Panc1 (cell line): ENCODE data around the gene FAM240A. TPM values are rescaled to one million over a fixed set of nuclear protein-coding genes. Genes with fewer than 3 reads are reported as not detected.

ENCODE experiments used
- ATAC-seq: fragments of 200-7000 bp; cut with Tn5 transposase; 2 replicates; pipeline ENCODE4 v1.9.1; 2020; ENCODE audit warnings: mild to moderate bottlenecking, moderate library complexity
- BruUV-seq: library from RNA; stranded (reverse); fragments of 400-500 nt; replicated peaks from 2 replicates; lab custom pipeline; 2021; lab: Mats Ljungman, UMichigan
- CTCF ChIA-PET: fragments of 300-600 bp; sonication (Branson Sonifier 250); formaldehyde crosslinking; loops from one replicate; lab custom pipeline; 2022; ENCODE audit warnings: antibody characterized with exemption; lab: Charles Lee
- POLR2A ChIA-PET: fragments of 300-600 bp; sonication (Branson Sonifier 250); formaldehyde crosslinking; loops from one replicate; lab custom pipeline; 2022; ENCODE audit warnings: antibody characterized with exemption; lab: Charles Lee
- DNase-seq: peaks from one replicate; pipeline ENCODE4 v3.0.0-alpha.2; 2010; ENCODE audit warnings: low read depth, low spot score
- H3K27ac ChIP-seq: 2 replicates; pipeline ENCODE4 v1.5.1; 2011; ENCODE audit warnings: mild to moderate bottlenecking, low read length, inconsistent platforms
- H3K27me3 ChIP-seq: fragments of 200-500 bp; sonication (Bioruptor generic); 2 replicates; pipeline ENCODE4 v1.6.0; 2014; ENCODE audit warnings: low read length, inconsistent platforms; ENCODE audit not compliant: control insufficient read depth, insufficient read depth
- H3K36me3 ChIP-seq: fragments of 200-500 bp; sonication (Bioruptor generic); 2 replicates; pipeline ENCODE4 v1.5.1; 2014; ENCODE audit warnings: inconsistent platforms, mild to moderate bottlenecking, low read length, moderate library complexity; ENCODE audit not compliant: control insufficient read depth, insufficient read depth
- H3K4me1 ChIP-seq: 2 replicates; pipeline ENCODE4 v1.5.1; 2011; ENCODE audit warnings: inconsistent platforms, mild to moderate bottlenecking, low read length, moderate library complexity; ENCODE audit not compliant: control insufficient read depth, insufficient read depth
- H3K4me3 ChIP-seq, 2 experiments: 2 replicates each; pipeline ENCODE4 v1.5.1; 2011 to 2012; ENCODE audit warnings: low read depth in 2 of 2, low read length in 2 of 2, mild to moderate bottlenecking in 2 of 2, inconsistent platforms in 1 of 2, moderate library complexity in 1 of 2
- H3K9me3 ChIP-seq: fragments of 200-500 bp; sonication (Bioruptor generic); 2 replicates; pipeline ENCODE4 v1.5.1; 2014; ENCODE audit warnings: low read depth, mild to moderate bottlenecking, inconsistent platforms, low read length, moderate library complexity; ENCODE audit not compliant: control insufficient read depth, insufficient read depth
- POLR2AphosphoS5 ChIP-seq: IDR thresholded peaks from 2 replicates; pipeline ENCODE4 v1.6.1; 2012; ENCODE audit warnings: mild to moderate bottlenecking, low read depth, low read length, moderate library complexity
- REST ChIP-seq, 2 experiments: IDR thresholded peaks; 2 replicates each; pipeline ENCODE4 v1.6.1; 2011 to 2012; ENCODE audit warnings: low read depth in 2 of 2, control low read depth in 1 of 2, low read length in 1 of 2, mild to moderate bottlenecking in 1 of 2, moderate library complexity in 1 of 2; ENCODE audit not compliant: insufficient read depth in 1 of 2
- SIN3A ChIP-seq: IDR thresholded peaks from 2 replicates; pipeline ENCODE4 v1.6.1; 2012; ENCODE audit warnings: low read depth, mild to moderate bottlenecking, low read length, moderate library complexity, borderline replicate concordance; ENCODE audit not compliant: insufficient read depth
- TCF7L2 ChIP-seq: IDR thresholded peaks from 2 replicates; pipeline ENCODE4 v1.6.1; 2011; ENCODE audit warnings: mild to moderate bottlenecking, low read depth, low read length, inconsistent platforms
- in situ Hi-C: cut with HindIII; loops from 2 replicates; pipeline ENCODE4 v1.10.0; 2016; ENCODE audit warnings: low sequenced_read_pairs, low pct_unique_long_range_greater_than_20kb
- intact Hi-C: fragments of 100-400 bp; cut with micrococcal nuclease; formaldehyde crosslinking; loops from one replicate; pipeline ENCODE4 v1.10.0; 2022; ENCODE audit not compliant: unreplicated experiment
- total RNA-seq: library from RNA; stranded (reverse); gene quantifications from one replicate; pipeline ENCODE4 v1.2.1, GENCODE V29; 2021; ENCODE audit not compliant: unreplicated experiment
- TF ChIP-seq, protein P1 (sequence below): fragments of 450-650 bp; IDR thresholded peaks from 2 replicates; pipeline ENCODE4 v1.5.1; 2017; ENCODE audit warnings: mild to moderate bottlenecking

FAM240A gene
- total RNA-seq, 1 experiment from 2014 or later, result not detected

DNA sequence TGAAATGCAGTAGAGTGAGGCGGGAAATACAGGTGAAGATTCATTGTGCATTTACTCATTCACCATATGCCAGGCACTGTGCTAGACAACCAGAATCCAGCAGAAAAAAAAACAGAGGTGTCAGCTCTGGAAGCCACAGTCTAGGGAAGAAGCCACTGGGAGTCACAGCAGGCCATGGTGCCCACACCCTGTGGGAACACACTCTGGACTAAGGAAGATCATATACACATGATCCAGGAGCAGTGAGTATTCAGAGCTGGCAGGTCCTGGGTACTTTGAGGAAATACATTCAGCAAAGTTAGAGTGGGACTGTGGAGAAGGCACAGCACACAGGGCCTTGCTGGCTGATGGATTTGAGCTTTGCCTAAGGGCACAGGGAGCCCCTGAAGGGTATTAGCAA, 14.8 kb downstream of the FAM240A start:
- DNase-seq (no peak), ATAC-seq (no peak)
- Histone ChIP-seq H3K4me1 (no peaks in the 10 kb centered on the region), H3K27ac (no peak overlapping the region), H3K9me3 (no peaks in the 10 kb centered on the region), H3K27me3 (peaks cover 9% of the 10 kb centered on the region), H3K36me3 (no peaks in the 10 kb centered on the region), H3K4me3 (no peak overlapping the region)
- BruUV-seq, result no TSS peak
- ChIA-PET CTCF (no interaction called here), POLR2A (no interaction called here)
- no peak for TF ChIP-seq TCF7L2
- TF ChIP-seq POLR2AphosphoS5, result no peak
- TF ChIP-seq REST (IDR thresholded peaks at IDR 0.05; ENCODE audit: insufficient read depth in 1 of 2, low read depth in 2 of 2, low read length in 1 of 2), result no peak
- TF ChIP-seq, protein P1, sequence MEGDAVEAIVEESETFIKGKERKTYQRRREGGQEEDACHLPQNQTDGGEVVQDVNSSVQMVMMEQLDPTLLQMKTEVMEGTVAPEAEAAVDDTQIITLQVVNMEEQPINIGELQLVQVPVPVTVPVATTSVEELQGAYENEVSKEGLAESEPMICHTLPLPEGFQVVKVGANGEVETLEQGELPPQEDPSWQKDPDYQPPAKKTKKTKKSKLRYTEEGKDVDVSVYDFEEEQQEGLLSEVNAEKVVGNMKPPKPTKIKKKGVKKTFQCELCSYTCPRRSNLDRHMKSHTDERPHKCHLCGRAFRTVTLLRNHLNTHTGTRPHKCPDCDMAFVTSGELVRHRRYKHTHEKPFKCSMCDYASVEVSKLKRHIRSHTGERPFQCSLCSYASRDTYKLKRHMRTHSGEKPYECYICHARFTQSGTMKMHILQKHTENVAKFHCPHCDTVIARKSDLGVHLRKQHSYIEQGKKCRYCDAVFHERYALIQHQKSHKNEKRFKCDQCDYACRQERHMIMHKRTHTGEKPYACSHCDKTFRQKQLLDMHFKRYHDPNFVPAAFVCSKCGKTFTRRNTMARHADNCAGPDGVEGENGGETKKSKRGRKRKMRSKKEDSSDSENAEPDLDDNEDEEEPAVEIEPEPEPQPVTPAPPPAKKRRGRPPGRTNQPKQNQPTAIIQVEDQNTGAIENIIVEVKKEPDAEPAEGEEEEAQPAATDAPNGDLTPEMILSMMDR, result no peak
- TF ChIP-seq SIN3A, result no peak
- in situ Hi-C loops, result no loop called here
- intact Hi-C loops, result no loop called here

- Histone ChIP-seq H3K27ac (no peak overlapping the region), H3K9me3 (no peaks in the 10 kb centered on the region), H3K4me3 (no peak overlapping the region), H3K36me3 (no peaks in the 10 kb centered on the region), H3K27me3 (0 out of 2 replicates have a peak, but pooled peaks cover 2% of the 10 kb centered on the region), H3K4me1 (no peaks in the 10 kb centered on the region)
- no TSS peak for BruUV-seq
- ChIA-PET CTCF (interaction anchor here (0.6 to 2.3 kb wide), 3 partner anchors 35 to 140 kb away, joined by 5 to 26 read pairs (median 6); no protein-coding TSS in a partner anchor), POLR2A (no interaction called here)
- TF ChIP-seq POLR2AphosphoS5, result no peak
- TF ChIP-seq, protein P1, result no peak
- no peak for ATAC-seq
- DNase-seq, result no peak
- in situ Hi-C loops, result no loop called here
- intact Hi-C loops, result no loop called here
Measured at GRCh38 chr3:46628901-46629369, 16.6 kb downstream of the FAM240A start.
